ENCODE results near the gene KLHL29.

DNA sequence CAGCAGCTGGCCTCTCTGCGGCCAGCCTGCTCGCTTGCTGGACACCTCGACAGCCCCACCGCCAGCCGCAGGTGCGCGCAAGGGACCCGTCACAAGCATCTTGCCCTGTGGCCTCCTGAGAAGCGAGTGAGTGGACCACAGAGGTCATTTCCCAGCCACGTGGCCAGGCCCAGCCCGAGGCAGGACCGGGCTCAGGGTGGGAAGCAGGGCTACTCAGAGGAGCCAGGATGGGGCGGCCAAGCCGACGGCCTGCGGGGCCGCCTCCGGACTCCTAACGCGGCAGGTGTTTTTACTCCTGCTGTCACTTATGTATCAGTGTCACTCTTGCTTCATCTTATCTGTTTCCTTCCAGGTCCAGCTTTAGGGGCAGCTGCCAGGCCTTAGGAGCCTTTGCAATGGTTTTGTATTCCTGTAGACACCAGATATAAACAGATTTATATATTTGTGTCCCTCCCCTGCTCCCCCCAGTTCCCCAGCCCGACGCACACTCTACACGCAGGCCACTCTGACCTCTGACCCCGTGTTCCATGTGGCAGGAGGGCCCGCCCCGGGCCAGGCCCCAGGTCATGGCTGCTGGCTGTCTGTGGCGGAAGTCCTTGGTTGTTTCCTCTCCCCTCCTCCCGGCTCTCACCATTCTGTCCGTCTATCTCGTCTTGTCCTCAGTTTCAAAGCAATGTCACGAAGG, 305.6 kb downstream of the KLHL29 start:
- TF ChIP-seq CTCF (IDR thresholded peaks at IDR 0.05) = no peak
- no peak for TF ChIP-seq POLR2A (IDR thresholded peaks at IDR 0.05)
- no peak for TF ChIP-seq EP300 (IDR thresholded peaks at IDR 0.05)

All from tibial nerve (tissue), 4 donors.